NK-92 treated with Interleukin-12 subunit alpha and Interleukin-12 subunit beta, amount 100 ng/mL, for 24 hours (cell line): ENCODE data around the gene GRAP2.
"Not testable (repeated sequence)": the region's sequence is repeated elsewhere in the genome, so short reads cannot be mapped to it uniquely, and the experiment has no call there.

Experiments
- DNase-seq: peaks from one replicate; lab custom pipeline; 2025; lab: John Stamatoyannopoulos, UW

GRAP2 gene

GRCh38 chr22:39967103-39967829 lies 66.4 kb downstream of the GRAP2 start:
- no peak for DNase-seq

GRCh38 chr22:39967996-39968972 lies 67.4 kb downstream of the GRAP2 start:
- no peak for DNase-seq

- DNase-seq = no peak
These were observed 69.9 kb downstream of the GRAP2 start for GRCh38 chr22:39970742-39971141.

GRCh38 chr22:39972641-39973040 lies 71.8 kb downstream of the GRAP2 start:
- DNase-seq = no peak

- no peak for DNase-seq
These were observed 72.8 kb downstream of the GRAP2 start for GRCh38 chr22:39973656-39974055.

GRCh38 chr22:39974065-39974464 lies 73.2 kb downstream of the GRAP2 start:
- DNase-seq = no peak

GRCh38 chr22:39979048-39979447 lies 78.2 kb downstream of the GRAP2 start:
- no peak for DNase-seq

GRCh38 chr22:39979458-39979857 lies 78.6 kb downstream of the GRAP2 start:
- DNase-seq = no peak

GRCh38 chr22:39980596-39980995 lies 79.7 kb downstream of the GRAP2 start:
- DNase-seq = no peak

- no peak for DNase-seq
These were observed 82.5 kb downstream of the GRAP2 start for GRCh38 chr22:39983346-39983745.

- DNase-seq = no peak
These were observed 83.1 kb downstream of the GRAP2 start for GRCh38 chr22:39984006-39984405.

- DNase-seq = no peak
These were observed 83.9 kb downstream of the GRAP2 start for GRCh38 chr22:39984746-39985145.

- no peak for DNase-seq
These were observed 84.6 kb downstream of the GRAP2 start for GRCh38 chr22:39985383-39986035.

- DNase-seq = no peak
These were observed 87.7 kb downstream of the GRAP2 start for GRCh38 chr22:39988386-39989114.

GRCh38 chr22:39989633-39990032 lies 88.7 kb downstream of the GRAP2 start:
- DNase-seq = no peak

GRCh38 chr22:39990686-39991085 lies 89.8 kb downstream of the GRAP2 start:
- DNase-seq = no peak

- no peak for DNase-seq
These were observed 90.4 kb downstream of the GRAP2 start for GRCh38 chr22:39991159-39991860.

GRCh38 chr22:39992088-39992826 lies 91.4 kb downstream of the GRAP2 start:
- DNase-seq = no peak

- DNase-seq = not testable (repeated sequence)
These were observed 92.0 kb downstream of the GRAP2 start for GRCh38 chr22:39992894-39993293.

GRCh38 chr22:39994041-39994565 lies 93.2 kb downstream of the GRAP2 start:
- no peak for DNase-seq
